ENCODE measurements around the gene C5orf22. TPM values are rescaled to one million over a fixed set of nuclear protein-coding genes. Genes with fewer than 3 reads are reported as not detected.

Gene C5orf22
- total RNA-seq, 2 experiments from 2014 or later: 9.8 to 12.3 TPM

GRCh38 chr5:31531543-31531887, 586 bp upstream of the C5orf22 start:
- Histone ChIP-seq H3K4me1 (ENCODE audit: insufficient read depth, low read length) (peaks cover 33% of the 10 kb centered on the region), H3K27ac (ENCODE audit: low read depth in 1 of 2, low read length in 2 of 2) (peak overlapping the region; percentile 48 to 65), H3K36me3 (ENCODE audit: insufficient read depth, low read length) (peaks cover 45% of the 10 kb centered on the region), H3K9me3 (ENCODE audit: control insufficient read depth in 1 of 2, insufficient read depth in 1 of 2, low read length in 2 of 2) (no peaks in the 10 kb centered on the region), H3K4me3 (ENCODE audit: low read length) (peak overlapping the region; percentile 83), H3K27me3 (ENCODE audit: control insufficient read depth in 1 of 2, insufficient read depth in 2 of 2, low read length in 2 of 2) (no peaks in the 10 kb centered on the region)
- Mint-ChIP-seq H3K9me3 (no peaks in the 10 kb centered on the region), H3K4me3 (peak overlapping the region; percentile 98), H3K4me1 (ENCODE audit: low read depth) (peaks cover 75% of the 10 kb centered on the region), H3K27me3 (no peaks in the 10 kb centered on the region), H3K36me3 (ENCODE audit: low read depth) (peaks cover 80% of the 10 kb centered on the region), H3K27ac (peak overlapping the region; percentile 90)
- TF ChIP-seq CTCF (IDR thresholded peaks at IDR 0.05): no peak
- ATAC-seq (ENCODE audit: poor library complexity): peak; percentile 19
- intact Hi-C loops (cut with DNase I, micrococcal nuclease): loop anchor here (2.0 to 10.0 kb wide), 7 partner anchors 545 to 1911 kb away; partner anchors contain the start of genes GOLPH3 (in 1 of the 2), MTMR12 (in 1 of the 2), SUB1 (in 1 of the 2) and TARS1 (in 1 of the 2)
- ChIA-PET POLR2A (interaction anchor here (0.9 to 1.4 kb wide), 5 partner anchors 12 to 643 kb away, joined by 3 to 5 read pairs (median 4); partner anchors contain the start of gene GOLPH3), CTCF (interaction anchor here (1.1 kb wide), 1 partner anchor 9 kb away, joined by 4 read pairs; no protein-coding TSS in a partner anchor)
- DNase-seq: peak in 1 of 14 experiments; percentile 7

- H3K36me3 ChIP-seq (ENCODE audit: insufficient read depth, low read length): peaks cover 51% of the 10 kb centered on the region
- DNase-seq: no peak
- Mint-ChIP-seq H3K27me3 (no peaks in the 10 kb centered on the region), H3K9me3 (no peaks in the 10 kb centered on the region), H3K4me3 (peak overlapping the region; percentile 64), H3K36me3 (ENCODE audit: low read depth) (peaks cover 81% of the 10 kb centered on the region), H3K4me1 (ENCODE audit: low read depth) (peaks cover 68% of the 10 kb centered on the region), H3K27ac (peak overlapping the region; percentile 18)
- intact Hi-C loops (cut with DNase I, micrococcal nuclease): loop anchor here (5.0 to 10.0 kb wide), 6 partner anchors 558 to 1908 kb away; partner anchors contain the start of genes GOLPH3 (in 1 of the 2), MTMR12 (in 1 of the 2), SUB1 (in 1 of the 2) and TARS1 (in 1 of the 2)
- ChIA-PET POLR2A (no interaction called here), CTCF (no interaction called here)
- peaks cover 33% of the 10 kb centered on the region for H3K4me1 ChIP-seq (ENCODE audit: insufficient read depth, low read length)
- no peak overlapping the region for H3K27ac ChIP-seq (ENCODE audit: low read depth in 1 of 2, low read length in 2 of 2)
- no peaks in the 10 kb centered on the region for H3K27me3 ChIP-seq (ENCODE audit: control insufficient read depth in 1 of 2, insufficient read depth in 2 of 2, low read length in 2 of 2)
- no peak for TF ChIP-seq CTCF (IDR thresholded peaks at IDR 0.05)
- ATAC-seq (ENCODE audit: poor library complexity): no peak
- no peaks in the 10 kb centered on the region for H3K9me3 ChIP-seq (ENCODE audit: control insufficient read depth in 1 of 2, insufficient read depth in 1 of 2, low read length in 2 of 2)
- H3K4me3 ChIP-seq (ENCODE audit: low read length): no peak overlapping the region
Observed at GRCh38 chr5:31534527-31535046, 2.5 kb downstream of the C5orf22 start.

- intact Hi-C loops (cut with DNase I, micrococcal nuclease): loop anchor here in 1 of 2 experiments (10.0 kb wide), 1 partner anchor 638 kb away; the partner anchor contains the start of gene GOLPH3
- H3K9me3 Mint-ChIP-seq: no peaks in the 10 kb centered on the region
- H3K4me1 ChIP-seq (ENCODE audit: insufficient read depth, low read length): peaks cover 15% of the 10 kb centered on the region
- no peaks in the 10 kb centered on the region for H3K27me3 Mint-ChIP-seq
- H3K27ac ChIP-seq (ENCODE audit: low read depth in 1 of 2, low read length in 2 of 2): no peak overlapping the region
- H3K4me3 ChIP-seq (ENCODE audit: low read length): no peak overlapping the region
- no peak overlapping the region for H3K4me3 Mint-ChIP-seq
- no peaks in the 10 kb centered on the region for H3K9me3 ChIP-seq (ENCODE audit: control insufficient read depth in 1 of 2, insufficient read depth in 1 of 2, low read length in 2 of 2)
- peaks cover 45% of the 10 kb centered on the region for H3K4me1 Mint-ChIP-seq (ENCODE audit: low read depth)
- no peak overlapping the region for H3K27ac Mint-ChIP-seq
- TF ChIP-seq CTCF (IDR thresholded peaks at IDR 0.05): no peak
- no peaks in the 10 kb centered on the region for H3K27me3 ChIP-seq (ENCODE audit: control insufficient read depth in 1 of 2, insufficient read depth in 2 of 2, low read length in 2 of 2)
- ChIA-PET CTCF (no interaction called here), POLR2A (no interaction called here)
- ATAC-seq (ENCODE audit: poor library complexity): no peak
- peaks cover 84% of the 10 kb centered on the region for H3K36me3 Mint-ChIP-seq (ENCODE audit: low read depth)
- DNase-seq: no peak
- H3K36me3 ChIP-seq (ENCODE audit: insufficient read depth, low read length): peaks cover 74% of the 10 kb centered on the region
Observed at GRCh38 chr5:31536873-31537272, 4.8 kb downstream of the C5orf22 start.

Measured in CD4-positive, alpha-beta T cell (primary cell).